Measurements from ENCODE around the gene PRRC1. TPM values are rescaled to one million over a fixed set of nuclear protein-coding genes. Genes with fewer than 3 reads are reported as not detected.

Gene PRRC1
- total RNA-seq, 4 donors from 2014 or later = 20.3 to 29.8 (median 24.8) TPM

- no peak for TF ChIP-seq EP300 (IDR thresholded peaks at IDR 0.05)
- TF ChIP-seq POLR2A (IDR thresholded peaks at IDR 0.05; ENCODE audit: low read depth) = no peak
- no peak for TF ChIP-seq CTCF (IDR thresholded peaks at IDR 0.05)
- no peak for TF ChIP-seq POLR2AphosphoS5 (IDR thresholded peaks at IDR 0.05)
- Histone ChIP-seq H3K27ac (replicated peaks in 1 of 4) (peak overlapping the region; percentile 77 to 85 (median 84)), H3K4me3 (peak overlapping the region; percentile 77 to 92 (median 91)), H3K4me1 (peaks cover 14 to 33% (median 23%) of the 10 kb centered on the region in 4 donors), H3K27me3 (no peaks in the 10 kb centered on the region), H3K36me3 (peaks cover 0 to 10% (median under 1%) of the 10 kb centered on the region in 4 donors), H3K9me3 (peaks cover 0 to 7% (median 0%) of the 10 kb centered on the region in 4 donors)
- DNase-seq (ENCODE audit: extremely low spot score) = no peak
- intact Hi-C loops (cut with DNase I) = no loop called here
- WGBS = 11% methylated on average over 10 of the region's 10 CpGs
Measured at GRCh38 chr5:127518319-127518621, 830 bp downstream of the PRRC1 start.

GRCh38 chr5:127519527-127519926, 2.1 kb downstream of the PRRC1 start:
- H3K27ac ChIP-seq (replicated peaks in 1 of 4) = no peak overlapping the region
- H3K36me3 ChIP-seq = peaks cover 8 to 22% (median 11%) of the 10 kb centered on the region in 4 donors
- H3K27me3 ChIP-seq = no peaks in the 10 kb centered on the region
- H3K4me3 ChIP-seq = no peak overlapping the region
- WGBS = 72% methylated on average over 4 of the region's 4 CpGs
- intact Hi-C loops (cut with DNase I) = no loop called here
- TF ChIP-seq POLR2A (IDR thresholded peaks at IDR 0.05; ENCODE audit: low read depth) (no peak), POLR2AphosphoS5 (IDR thresholded peaks at IDR 0.05) (no peak), CTCF (IDR thresholded peaks at IDR 0.05) (no peak), EP300 (IDR thresholded peaks at IDR 0.05) (no peak)
- peaks cover 0 to 7% (median 0%) of the 10 kb centered on the region in 4 donors for H3K9me3 ChIP-seq
- H3K4me1 ChIP-seq = peaks cover 14 to 33% (median 23%) of the 10 kb centered on the region in 4 donors
- DNase-seq (ENCODE audit: extremely low spot score) = no peak

- 96% methylated on average over 6 of the region's 6 CpGs for WGBS
Measured at GRCh38 chr5:127521138-127521770, 3.8 kb downstream of the PRRC1 start.

GRCh38 chr5:127525181-127525580, 7.7 kb downstream of the PRRC1 start:
- H3K27ac ChIP-seq (replicated peaks in 1 of 4) = no peak overlapping the region
- H3K36me3 ChIP-seq = peaks cover 18 to 69% (median 43%) of the 10 kb centered on the region in 4 donors
- TF ChIP-seq CTCF (IDR thresholded peaks at IDR 0.05) (no peak), EP300 (IDR thresholded peaks at IDR 0.05) (no peak), POLR2AphosphoS5 (IDR thresholded peaks at IDR 0.05) (no peak), POLR2A (IDR thresholded peaks at IDR 0.05; ENCODE audit: low read depth) (no peak)
- DNase-seq (ENCODE audit: extremely low spot score) = no peak
- WGBS = 94% methylated on average over 1 of the region's 1 CpG
- H3K9me3 ChIP-seq = peaks cover 0 to 7% (median 0%) of the 10 kb centered on the region in 4 donors
- H3K27me3 ChIP-seq = no peaks in the 10 kb centered on the region
- no peak overlapping the region for H3K4me3 ChIP-seq
- peaks cover 0 to 8% (median under 1%) of the 10 kb centered on the region in 4 donors for H3K4me1 ChIP-seq
- intact Hi-C loops (cut with DNase I) = no loop called here

More at GRCh38 chr5:127521138-127521770, 3.8 kb downstream of the PRRC1 start:
- H3K36me3 ChIP-seq = peaks cover 18 to 39% (median 23%) of the 10 kb centered on the region in 4 donors
- H3K27me3 ChIP-seq = no peaks in the 10 kb centered on the region
- H3K9me3 ChIP-seq = peaks cover 0 to 7% (median 0%) of the 10 kb centered on the region in 4 donors
- no peak for DNase-seq (ENCODE audit: extremely low spot score)
- H3K4me3 ChIP-seq = no peak overlapping the region
- TF ChIP-seq POLR2A (IDR thresholded peaks at IDR 0.05; ENCODE audit: low read depth) = no peak
- TF ChIP-seq EP300 (IDR thresholded peaks at IDR 0.05) = no peak
- no peak for TF ChIP-seq POLR2AphosphoS5 (IDR thresholded peaks at IDR 0.05)
- no peak for TF ChIP-seq CTCF (IDR thresholded peaks at IDR 0.05)
- intact Hi-C loops (cut with DNase I) = no loop called here
- peaks cover 14 to 33% (median 23%) of the 10 kb centered on the region in 4 donors for H3K4me1 ChIP-seq
- H3K27ac ChIP-seq (replicated peaks in 1 of 4) = no peak overlapping the region
